ENCODE data around the gene CHN2. TPM values are rescaled to one million over a fixed set of nuclear protein-coding genes. Genes with fewer than 3 reads are reported as not detected.

The CHN2 gene
- total RNA-seq, 1 donor from 2014 or later, result 8.0 TPM

GRCh38 chr7:29431686-29432085, 237.1 kb downstream of the CHN2 start:
- TF ChIP-seq CTCF (IDR thresholded peaks at IDR 0.05; ENCODE audit: unreplicated experiment), result no peak
- Mint-ChIP-seq H3K36me3 (no peaks in the 10 kb centered on the region), H3K27ac (no peak overlapping the region), H3K4me1 (peaks cover 5% of the 10 kb centered on the region), H3K27me3 (ENCODE audit: low read depth) (no peaks in the 10 kb centered on the region), H3K4me3 (no peak overlapping the region), H3K9me3 (no peaks in the 10 kb centered on the region)
- DNase-seq (ENCODE audit: low spot score in 2 of 2, unreplicated experiment in 2 of 2), result no peak

- no peak for DNase-seq (ENCODE audit: low spot score in 2 of 2, unreplicated experiment in 2 of 2)
- Mint-ChIP-seq H3K4me3 (no peak overlapping the region), H3K4me1 (peaks cover 5% of the 10 kb centered on the region), H3K9me3 (no peaks in the 10 kb centered on the region), H3K27me3 (ENCODE audit: low read depth) (no peaks in the 10 kb centered on the region), H3K27ac (no peak overlapping the region), H3K36me3 (no peaks in the 10 kb centered on the region)
- no peak for TF ChIP-seq CTCF (IDR thresholded peaks at IDR 0.05; ENCODE audit: unreplicated experiment)
Observed at GRCh38 chr7:29432721-29433120, 238.1 kb downstream of the CHN2 start.

GRCh38 chr7:29434380-29434768, 239.8 kb downstream of the CHN2 start:
- no peaks in the 10 kb centered on the region for H3K36me3 Mint-ChIP-seq
- no peaks in the 10 kb centered on the region for H3K27me3 Mint-ChIP-seq (ENCODE audit: low read depth)
- H3K9me3 Mint-ChIP-seq, result no peaks in the 10 kb centered on the region
- no peak for TF ChIP-seq CTCF (IDR thresholded peaks at IDR 0.05; ENCODE audit: unreplicated experiment)
- H3K4me3 Mint-ChIP-seq, result no peak overlapping the region
- peaks cover 5% of the 10 kb centered on the region for H3K4me1 Mint-ChIP-seq
- H3K27ac Mint-ChIP-seq, result peak overlapping the region; percentile 50
- no peak for DNase-seq (ENCODE audit: low spot score in 2 of 2, unreplicated experiment in 2 of 2)

- Mint-ChIP-seq H3K4me1 (peaks cover 5% of the 10 kb centered on the region), H3K4me3 (no peak overlapping the region), H3K36me3 (no peaks in the 10 kb centered on the region), H3K27ac (no peak overlapping the region), H3K27me3 (ENCODE audit: low read depth) (no peaks in the 10 kb centered on the region), H3K9me3 (no peaks in the 10 kb centered on the region)
- TF ChIP-seq CTCF (IDR thresholded peaks at IDR 0.05; ENCODE audit: unreplicated experiment), result no peak
- no peak for DNase-seq (ENCODE audit: low spot score in 2 of 2, unreplicated experiment in 2 of 2)
Observed at GRCh38 chr7:29435167-29435566, 240.6 kb downstream of the CHN2 start.

GRCh38 chr7:29435902-29436301, 241.3 kb downstream of the CHN2 start:
- no peak for DNase-seq (ENCODE audit: low spot score in 2 of 2, unreplicated experiment in 2 of 2)

More at GRCh38 chr7:29435902-29436301, 241.3 kb downstream of the CHN2 start:
- Mint-ChIP-seq H3K4me1 (peaks cover 5% of the 10 kb centered on the region), H3K27me3 (ENCODE audit: low read depth) (no peaks in the 10 kb centered on the region), H3K36me3 (no peaks in the 10 kb centered on the region), H3K4me3 (no peak overlapping the region), H3K9me3 (no peaks in the 10 kb centered on the region), H3K27ac (no peak overlapping the region)
- no peak for TF ChIP-seq CTCF (IDR thresholded peaks at IDR 0.05; ENCODE audit: unreplicated experiment)
